Measurements from ENCODE around the gene PIP5KL1. TPM values are rescaled to one million over a fixed set of nuclear protein-coding genes. Genes with fewer than 3 reads are reported as not detected.

PIP5KL1 gene
- total and polyA plus RNA-seq, 2 of the 8 experiments (the other 6 are each of a cell fraction or from before 2014, with no cell fraction given): 13.4 to 15.4 TPM

GRCh38 chr9:127955294-127956015, 24.9 kb upstream of the PIP5KL1 start:
- Histone ChIP-seq H2AFZ (ENCODE audit: low read length) (no peak overlapping the region), H2BK120ac (replicated peaks; ENCODE audit: low read depth, low read length) (no peak overlapping the region), H3K4me3 (ENCODE audit: extremely low read depth in 1 of 4, insufficient read depth in 2 of 4, low read depth in 3 of 4, low read length in 4 of 4) (no peak overlapping the region), H3K23ac (ENCODE audit: insufficient read length) (no peak overlapping the region), H3K56ac (replicated peaks; ENCODE audit: insufficient read length, low read depth, low read length) (no peak overlapping the region), H3K23me2 (ENCODE audit: low read depth, low read length) (no peaks in the 10 kb centered on the region), H2BK20ac (ENCODE audit: low read length) (no peak overlapping the region), H2BK12ac (ENCODE audit: low read depth, low read length) (0 out of 2 replicates have a peak overlapping the region, but pooled peaks have one; percentile 19), H3K27me3 (replicated peaks in 1 of 4; ENCODE audit: control insufficient read depth in 3 of 4, extremely low read depth in 1 of 4, insufficient read depth in 3 of 4, low read length in 3 of 4) (no peaks in the 10 kb centered on the region), H3K79me2 (ENCODE audit: control insufficient read depth in 1 of 2, insufficient read depth in 2 of 2, low read length in 2 of 2) (peaks cover 0 to 84% of the 10 kb centered on the region in 2 experiments; a peak in 2 of 4 replicates), H3K9me3 (ENCODE audit: insufficient read depth in 2 of 2, low read depth in 1 of 2, low read length in 1 of 2) (no peaks in the 10 kb centered on the region), H3K4me1 (replicated peaks in 1 of 4; ENCODE audit: control insufficient read depth in 3 of 4, insufficient read depth in 4 of 4, low read length in 3 of 4) (peaks cover 0 to 11% (median 8%) of the 10 kb centered on the region in 4 experiments; a peak in 5 of 7 replicates), H4K8ac (ENCODE audit: extremely low read depth, insufficient read depth, low read length) (no peak overlapping the region), H2BK5ac (ENCODE audit: low read depth, low read length) (peak overlapping the region; percentile 39; the same call in 1 of the 2 replicates), H4K91ac (replicated peaks; ENCODE audit: insufficient read length, low read length) (no peak overlapping the region), H2BK15ac (ENCODE audit: low read length) (peak overlapping the region; percentile 97; the same call in 1 of the 2 replicates), H3K79me1 (ENCODE audit: low read depth, low read length) (peaks cover 26% of the 10 kb centered on the region), H4K5ac (ENCODE audit: insufficient read length, low read depth, low read length) (no peak overlapping the region), H3K36me3 (ENCODE audit: control insufficient read depth in 2 of 4, insufficient read depth in 4 of 4, low read length in 3 of 4) (peaks cover 0 to 2% (median 0%) of the 10 kb centered on the region in 4 experiments; a peak in 2 of 8 replicates), H3K18ac (ENCODE audit: extremely low read depth, low read length) (no peak overlapping the region), H4K20me1 (replicated peaks in 1 of 2; ENCODE audit: control insufficient read depth in 1 of 2, insufficient read depth in 2 of 2, low read length in 2 of 2) (peaks cover 27 to 28% of the 10 kb centered on the region in 2 experiments), H3K4me2 (ENCODE audit: insufficient read depth in 1 of 2, low read depth in 2 of 2, low read length in 2 of 2) (no peak overlapping the region), H2AK5ac (ENCODE audit: low read depth, low read length) (0 out of 2 replicates have a peak overlapping the region, but pooled peaks have one; percentile 1), H3K14ac (ENCODE audit: insufficient read length) (no peak overlapping the region), H3K9ac (replicated peaks in 1 of 4; ENCODE audit: extremely low read depth in 1 of 4, low read depth in 3 of 4, low read length in 3 of 4) (no peak overlapping the region), H3K4ac (replicated peaks; ENCODE audit: insufficient read length, low read depth, low read length) (no peak overlapping the region), H3K27ac (ENCODE audit: low read depth, low read length) (0 out of 2 replicates have a peak overlapping the region, but pooled peaks have one; percentile 12)
- FAIRE-seq (peak; percentile 52), DNase-seq (ENCODE audit: low read depth in 1 of 2, low spot score in 2 of 2) (peak in 1 of 2 experiments; percentile 75)
- 54% methylated on average over 12 of the region's 12 CpGs; no CpG with 5 or more reads in 1 of the 2 experiments for WGBS, 2 experiments (ENCODE audit: extremely low coverage in 1 of 2, insufficient coverage in 1 of 2, insufficient read length in 1 of 2, insufficient replicate concordance in 2 of 2, low coverage in 1 of 2, low lambda C conversion rate in 2 of 2, missing lambda C conversion rate in 1 of 2)
- ChIA-PET CTCF (ENCODE audit: partially characterized antibody) (interaction anchor here (0.6 to 35.5 kb wide), 35 partner anchors 8 to 414 kb away, joined by 3 to 825 read pairs (median 4); partner anchors contain the start of genes EEIG1, NAIF1 and PIP5KL1), POLR2A (ENCODE audit: partially characterized antibody) (interaction anchor here (0.8 to 2.1 kb wide), 5 partner anchors 8 to 94 kb away, joined by 3 to 9 read pairs (median 4); partner anchors contain the start of gene DPM2)
- TF ChIP-seq TCF12 (IDR thresholded peaks at IDR 0.05; ENCODE audit: low read depth, low read length): peak; percentile 62; the same call in 1 of the 2 replicates
- peak; percentile 97 for TF ChIP-seq JUND (IDR thresholded peaks at IDR 0.05; ENCODE audit: low read length)
- TF ChIP-seq BACH1 (IDR thresholded peaks at IDR 0.05; ENCODE audit: low read length): peak; percentile 37; the same call in 1 of the 2 replicates
- peak; percentile 67; the same call in 1 of the 2 replicates for TF ChIP-seq JUN (IDR thresholded peaks at IDR 0.05; ENCODE audit: low read depth, low read length)
- 0 out of 2 replicates have a peak, but pooled peaks have one; percentile 22 for TF ChIP-seq RFX5 (IDR thresholded peaks at IDR 0.05; ENCODE audit: borderline replicate concordance, low read depth, low read length)
- TF ChIP-seq, protein P1, sequence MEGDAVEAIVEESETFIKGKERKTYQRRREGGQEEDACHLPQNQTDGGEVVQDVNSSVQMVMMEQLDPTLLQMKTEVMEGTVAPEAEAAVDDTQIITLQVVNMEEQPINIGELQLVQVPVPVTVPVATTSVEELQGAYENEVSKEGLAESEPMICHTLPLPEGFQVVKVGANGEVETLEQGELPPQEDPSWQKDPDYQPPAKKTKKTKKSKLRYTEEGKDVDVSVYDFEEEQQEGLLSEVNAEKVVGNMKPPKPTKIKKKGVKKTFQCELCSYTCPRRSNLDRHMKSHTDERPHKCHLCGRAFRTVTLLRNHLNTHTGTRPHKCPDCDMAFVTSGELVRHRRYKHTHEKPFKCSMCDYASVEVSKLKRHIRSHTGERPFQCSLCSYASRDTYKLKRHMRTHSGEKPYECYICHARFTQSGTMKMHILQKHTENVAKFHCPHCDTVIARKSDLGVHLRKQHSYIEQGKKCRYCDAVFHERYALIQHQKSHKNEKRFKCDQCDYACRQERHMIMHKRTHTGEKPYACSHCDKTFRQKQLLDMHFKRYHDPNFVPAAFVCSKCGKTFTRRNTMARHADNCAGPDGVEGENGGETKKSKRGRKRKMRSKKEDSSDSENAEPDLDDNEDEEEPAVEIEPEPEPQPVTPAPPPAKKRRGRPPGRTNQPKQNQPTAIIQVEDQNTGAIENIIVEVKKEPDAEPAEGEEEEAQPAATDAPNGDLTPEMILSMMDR (IDR thresholded peaks at IDR 0.05; ENCODE audit: control extremely low read depth in 1 of 3, insufficient read depth in 1 of 3, low read depth in 1 of 3, low read length in 3 of 3): peak in 2 of 3 experiments; percentile 86 to 92; a peak in 3 of 4 replicates
- peak; percentile 33; the same call in 1 of the 2 replicates for TF ChIP-seq TEAD4 (IDR thresholded peaks at IDR 0.05; ENCODE audit: low read depth, low read length)
- no peak for TF ChIP-seq SP4 (IDR thresholded peaks at IDR 0.05; ENCODE audit: low read length)
- no peak for TF ChIP-seq NRF1 (IDR thresholded peaks at IDR 0.05; ENCODE audit: low read depth, low read length)
